ENCODE results near the gene FRMD4A. TPM values are rescaled to one million over a fixed set of nuclear protein-coding genes. Genes with fewer than 3 reads are reported as not detected.

Gene FRMD4A
- polyA plus RNA-seq, 1 donor (not counting 4 experiments of a cell fraction or from before 2014, with no cell fraction given), result 12.9 TPM

GRCh38 chr10:13803566-13804554, 526.9 kb downstream of the FRMD4A start:
- DNase-seq (ENCODE audit: low read depth, low spot score) (no peak), FAIRE-seq (no peak)
- TF ChIP-seq CTCF (optimal IDR thresholded peaks at IDR 0.05 in 1 of 3, IDR thresholded peaks at IDR 0.05 in 1 of 3, conservative IDR thresholded peaks at IDR 0.05 in 1 of 3; ENCODE audit: extremely low read depth in 1 of 3, insufficient read depth in 2 of 3, low read length in 3 of 3) (no peak), EZH2 (IDR thresholded peaks at IDR 0.05; ENCODE audit: low read length) (no peak)
- Histone ChIP-seq H4K20me1 (ENCODE audit: control insufficient read depth, extremely low read depth, insufficient read depth, low read length) (no peaks in the 10 kb centered on the region), H3K27ac (ENCODE audit: control insufficient read depth, insufficient read depth, low read length) (no peak overlapping the region), H3K79me2 (ENCODE audit: control insufficient read depth, insufficient read depth, low read length) (no peaks in the 10 kb centered on the region), H3K9me3 (ENCODE audit: control insufficient read depth, low read depth, low read length) (no peaks in the 10 kb centered on the region), H3K4me2 (ENCODE audit: control insufficient read depth, extremely low read depth, insufficient read depth, low read depth, low read length) (no peak overlapping the region), H3K9ac (ENCODE audit: control insufficient read depth, extremely low read depth, insufficient read depth, low read length) (no peak overlapping the region), H3K4me1 (ENCODE audit: control insufficient read depth, extremely low read depth, insufficient read depth, low read length) (peaks cover 4% of the 10 kb centered on the region), H3K9me1 (ENCODE audit: control insufficient read depth, extremely low read depth, insufficient read depth, low read length) (no peaks in the 10 kb centered on the region), H2AFZ (ENCODE audit: control insufficient read depth, low read length) (no peak overlapping the region), H3K36me3 (ENCODE audit: control insufficient read depth in 2 of 2, extremely low read depth in 1 of 2, insufficient read depth in 2 of 2, low read length in 2 of 2) (no peaks in the 10 kb centered on the region), H3K27me3 (ENCODE audit: control insufficient read depth, extremely low read depth, insufficient read depth, low read length) (no peaks in the 10 kb centered on the region), H3K4me3 (ENCODE audit: control insufficient read depth in 2 of 3, extremely low read depth in 1 of 3, insufficient read depth in 2 of 3, low read depth in 1 of 3, low read length in 3 of 3) (no peak overlapping the region)
- dilution Hi-C loops (cut with MboI; ENCODE audit: extremely low pct_ligation_motif_present, low sequenced_read_pairs), result no loop called here

- Histone ChIP-seq H3K4me1 (ENCODE audit: control insufficient read depth, extremely low read depth, insufficient read depth, low read length) (peaks cover 4% of the 10 kb centered on the region), H3K4me3 (ENCODE audit: control insufficient read depth in 2 of 3, extremely low read depth in 1 of 3, insufficient read depth in 2 of 3, low read depth in 1 of 3, low read length in 3 of 3) (no peak overlapping the region), H3K36me3 (ENCODE audit: control insufficient read depth in 2 of 2, extremely low read depth in 1 of 2, insufficient read depth in 2 of 2, low read length in 2 of 2) (no peaks in the 10 kb centered on the region), H3K79me2 (ENCODE audit: control insufficient read depth, insufficient read depth, low read length) (no peaks in the 10 kb centered on the region), H3K9me3 (ENCODE audit: control insufficient read depth, low read depth, low read length) (no peaks in the 10 kb centered on the region), H3K9me1 (ENCODE audit: control insufficient read depth, extremely low read depth, insufficient read depth, low read length) (no peaks in the 10 kb centered on the region), H3K27ac (ENCODE audit: control insufficient read depth, insufficient read depth, low read length) (no peak overlapping the region), H3K4me2 (ENCODE audit: control insufficient read depth, extremely low read depth, insufficient read depth, low read depth, low read length) (no peak overlapping the region), H2AFZ (ENCODE audit: control insufficient read depth, low read length) (no peak overlapping the region), H3K9ac (ENCODE audit: control insufficient read depth, extremely low read depth, insufficient read depth, low read length) (no peak overlapping the region), H3K27me3 (ENCODE audit: control insufficient read depth, extremely low read depth, insufficient read depth, low read length) (no peaks in the 10 kb centered on the region), H4K20me1 (ENCODE audit: control insufficient read depth, extremely low read depth, insufficient read depth, low read length) (no peaks in the 10 kb centered on the region)
- dilution Hi-C loops (cut with MboI; ENCODE audit: extremely low pct_ligation_motif_present, low sequenced_read_pairs), result no loop called here
- TF ChIP-seq CTCF (optimal IDR thresholded peaks at IDR 0.05 in 1 of 3, IDR thresholded peaks at IDR 0.05 in 1 of 3, conservative IDR thresholded peaks at IDR 0.05 in 1 of 3; ENCODE audit: extremely low read depth in 1 of 3, insufficient read depth in 2 of 3, low read length in 3 of 3) (no peak), EZH2 (IDR thresholded peaks at IDR 0.05; ENCODE audit: low read length) (no peak)
- no peak for DNase-seq (ENCODE audit: low read depth, low spot score)
- FAIRE-seq, result no peak
These were observed 528.8 kb downstream of the FRMD4A start for GRCh38 chr10:13801907-13802288.
